ENCODE measurements around the gene GUCD1. TPM values are rescaled to one million over a fixed set of nuclear protein-coding genes. Genes with fewer than 3 reads are reported as not detected.
A peak's percentile ranks its signal among the peaks of the same experiment; 100 is the strongest.

The GUCD1 gene
- total RNA-seq, 1 experiment from 2014 or later, result 87.4 TPM

DNA sequence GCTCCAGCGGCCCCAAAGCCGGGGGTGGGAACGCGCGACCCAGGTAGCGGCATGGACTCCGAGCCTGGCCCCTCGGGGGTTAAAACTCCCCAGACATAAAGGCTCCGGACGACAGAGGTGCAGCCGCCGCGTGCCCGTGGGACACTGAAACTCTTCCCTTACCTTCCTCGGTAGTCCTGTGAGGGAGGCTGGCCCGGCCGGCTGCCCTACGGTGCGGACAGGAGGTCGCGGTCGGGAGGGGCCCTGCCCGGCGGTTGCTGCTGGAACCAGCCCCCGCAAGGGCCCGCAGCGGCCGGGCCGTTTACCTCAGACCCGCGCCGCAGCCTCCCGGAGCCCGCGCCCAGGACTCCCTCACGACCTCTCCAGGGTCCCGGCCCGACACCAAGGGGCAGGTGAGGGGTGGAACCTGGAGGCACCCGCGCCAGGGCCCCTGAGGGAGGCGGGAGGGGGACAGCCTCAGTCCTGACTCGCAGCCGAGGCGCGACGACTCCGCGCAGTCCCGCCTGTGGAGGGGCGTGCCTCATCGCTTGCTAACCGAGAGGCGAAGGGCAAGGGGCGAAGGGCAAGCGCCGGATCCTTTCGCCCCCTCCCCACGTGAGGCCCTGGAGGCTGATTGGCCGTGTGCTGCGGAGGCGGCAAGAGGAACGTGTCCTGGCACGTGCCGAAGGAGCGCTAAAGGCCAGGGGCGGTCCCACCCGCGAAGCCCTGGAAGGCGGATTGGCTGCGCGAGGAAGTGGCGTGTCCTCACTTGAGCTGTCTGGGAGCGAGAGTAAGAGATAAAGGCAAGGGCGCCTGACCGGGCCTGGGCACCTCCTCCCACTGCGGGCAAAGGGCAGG is 60.2 kb downstream of the GUCD1 start, which contains the start of gene UPB1:
Gene UPB1 (plus strand): TSS at position 805 of the 837 bp plus-strand sequence. CDS start 72 bp downstream, outside the sequence.
- Histone ChIP-seq H3K4ac (ENCODE audit: low read depth, low read length) (no peak within 1 kb of the TSS), H3K14ac (ENCODE audit: insufficient read depth, low read length) (no peak within 1 kb of the TSS; the same call in 1 of the 2 replicates), H3K23me2 (ENCODE audit: insufficient read length, low read depth, low read length, poor library complexity, severe bottlenecking) (peaks cover 7% of the 10 kb centered on the region), H2BK5ac (ENCODE audit: insufficient read length, low read length) (no peak within 1 kb of the TSS), H2AFZ (ENCODE audit: low read length) (no peak within 1 kb of the TSS), H2BK15ac (ENCODE audit: low read depth, low read length) (no peak within 1 kb of the TSS), H4K20me1 (ENCODE audit: control insufficient read depth, insufficient read depth, insufficient read length) (no peaks in the 10 kb centered on the region), H3K27me3 (ENCODE audit: insufficient read depth, low read length) (peaks cover 27% of the 10 kb centered on the region; the same call in 1 of the 2 replicates), H3K9me3 (ENCODE audit: control insufficient read depth, low read depth, low read length) (no peaks in the 10 kb centered on the region), H2BK20ac (ENCODE audit: low read depth, low read length, poor library complexity, severe bottlenecking) (no peak within 1 kb of the TSS), H3K23ac (ENCODE audit: insufficient read length, low read depth, low read length) (no peak within 1 kb of the TSS), H2AK5ac (ENCODE audit: insufficient read length, low read length) (no peak within 1 kb of the TSS), H3K79me1 (ENCODE audit: insufficient read depth, low read depth, low read length, poor library complexity, severe bottlenecking) (no peaks in the 10 kb centered on the region), H2BK12ac (ENCODE audit: insufficient read length, low read depth, low read length) (no peak within 1 kb of the TSS), H3K56ac (ENCODE audit: insufficient read length, low read depth, low read length) (no peak within 1 kb of the TSS), H3T11ph (ENCODE audit: low read length) (no peak within 1 kb of the TSS), H3K27ac (ENCODE audit: insufficient read length, low read depth, low read length) (no peak within 1 kb of the TSS), H3K18ac (ENCODE audit: insufficient read length, low read depth, low read length) (no peak within 1 kb of the TSS), H4K5ac (ENCODE audit: insufficient read length, low read depth, low read length) (no peak within 1 kb of the TSS), H4K8ac (replicated peaks; ENCODE audit: insufficient read length, low read depth, low read length) (no peak within 1 kb of the TSS), H2BK120ac (ENCODE audit: low read depth, low read length, poor library complexity, severe bottlenecking) (no peak within 1 kb of the TSS), H3K4me2 (ENCODE audit: insufficient read depth, insufficient read length, low read length) (peak within 1 kb of the TSS; percentile 59), H3K9ac (ENCODE audit: extremely low read depth, insufficient read length, low read length) (no peak within 1 kb of the TSS), H4K91ac (ENCODE audit: insufficient read length, low read depth, low read length) (no peak within 1 kb of the TSS), H3K4me1 (ENCODE audit: insufficient read depth, low read length) (no peaks in the 10 kb centered on the region), H3K79me2 (ENCODE audit: insufficient read depth, low read length) (no peaks in the 10 kb centered on the region)
- no CpG with 5 or more reads among the region's 76 CpGs for WGBS (ENCODE audit: extremely low coverage, insufficient read length, low lambda C conversion rate)
- peak within 1 kb of the TSS; percentile 49 to 71 for H3K4me3 Mint-ChIP-seq
- peaks cover 0 to 6% of the 10 kb centered on the region in 2 experiments; a peak in 2 of 5 replicates for H3K9me3 Mint-ChIP-seq
- peak; percentile 58 for DNase-seq
- peaks cover 2 to 6% of the 10 kb centered on the region in 2 experiments; a peak in 1 of 4 replicates for H3K4me1 Mint-ChIP-seq
- no peak within 1 kb of the TSS for H3K27ac Mint-ChIP-seq
- peaks cover 72% of the 10 kb centered on the region for H3K27me3 Mint-ChIP-seq (ENCODE audit: low read depth)
- H3K36me3 Mint-ChIP-seq (ENCODE audit: insufficient read depth in 1 of 3, low read depth in 3 of 3), result 0 out of 7 replicates have a peak, but pooled peaks cover 0 to 4% (median 0%) of the 10 kb centered on the region in 3 experiments
- TF ChIP-seq, protein P1, sequence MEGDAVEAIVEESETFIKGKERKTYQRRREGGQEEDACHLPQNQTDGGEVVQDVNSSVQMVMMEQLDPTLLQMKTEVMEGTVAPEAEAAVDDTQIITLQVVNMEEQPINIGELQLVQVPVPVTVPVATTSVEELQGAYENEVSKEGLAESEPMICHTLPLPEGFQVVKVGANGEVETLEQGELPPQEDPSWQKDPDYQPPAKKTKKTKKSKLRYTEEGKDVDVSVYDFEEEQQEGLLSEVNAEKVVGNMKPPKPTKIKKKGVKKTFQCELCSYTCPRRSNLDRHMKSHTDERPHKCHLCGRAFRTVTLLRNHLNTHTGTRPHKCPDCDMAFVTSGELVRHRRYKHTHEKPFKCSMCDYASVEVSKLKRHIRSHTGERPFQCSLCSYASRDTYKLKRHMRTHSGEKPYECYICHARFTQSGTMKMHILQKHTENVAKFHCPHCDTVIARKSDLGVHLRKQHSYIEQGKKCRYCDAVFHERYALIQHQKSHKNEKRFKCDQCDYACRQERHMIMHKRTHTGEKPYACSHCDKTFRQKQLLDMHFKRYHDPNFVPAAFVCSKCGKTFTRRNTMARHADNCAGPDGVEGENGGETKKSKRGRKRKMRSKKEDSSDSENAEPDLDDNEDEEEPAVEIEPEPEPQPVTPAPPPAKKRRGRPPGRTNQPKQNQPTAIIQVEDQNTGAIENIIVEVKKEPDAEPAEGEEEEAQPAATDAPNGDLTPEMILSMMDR (conservative IDR thresholded peaks at IDR 0.05), result no peak
